HepG2 (cell line): Measurements from ENCODE around the gene TAF6L. TPM values are rescaled to one million over a fixed set of nuclear protein-coding genes. Genes with fewer than 3 reads are reported as not detected.
A peak's percentile ranks its signal among the peaks of the same experiment; 100 is the strongest.
"Not testable (repeated sequence)": the region's sequence is repeated elsewhere in the genome, so short reads cannot be mapped to it uniquely, and the experiment has no call there.

Experiments
- ATAC-seq: fragments of 200-7000 bp; cut with Tn5 transposase; 3 replicates; pipeline ENCODE4 v1.9.1; 2020; ENCODE audit warnings: mild to moderate bottlenecking, moderate library complexity
- BruUV-seq: library from RNA; stranded (reverse); fragments of 400-500 nt; replicated peaks from 2 replicates; lab custom pipeline; 2021; lab: Mats Ljungman, UMichigan
- CTCF ChIA-PET: fragments of 300-600 bp; formaldehyde crosslinking; extraction: SDS; loops from one replicate; lab custom pipeline; 2021; ENCODE audit warnings: low total read pairs, inconsistent platforms, low intra/inter-chr PET ratio; lab: Yijun Ruan, JAX
- POLR2A ChIA-PET: fragments of 350-600 bp; sonication (Branson Sonifier 250); formaldehyde crosslinking; loops from one replicate; lab custom pipeline; 2020; ENCODE audit warnings: antibody characterized with exemption, inconsistent platforms; lab: Yijun Ruan, JAX
- DNase-seq: peaks from one replicate; pipeline ENCODE4 v3.0.0-alpha.2; 2015; ENCODE audit warnings: low spot score
- FAIRE-seq: peaks from 3 replicates; lab custom pipeline; 2011; peaks lifted over from hg19 to GRCh38; lab: Jason Lieb, UNC
- H2AFZ ChIP-seq: one replicate; pipeline ENCODE4 v1.6.1; 2011; ENCODE audit warnings: low read length, inconsistent platforms
- H3K27ac ChIP-seq: fragments of 300-600 bp; 3 replicates; pipeline ENCODE4 v1.8.0; 2011; ENCODE audit warnings: mixed run types, mild to moderate bottlenecking, mixed read lengths, low read length, inconsistent platforms; ENCODE audit not compliant: insufficient read depth; ENCODE audit errors: extremely low read length
- H3K27me3 ChIP-seq, 2 experiments: fragments of 200-600 bp in 1 of 2; 2 replicates in 1 of 2; 3 replicates in 1 of 2; pipeline versions ENCODE4 v1.6.0 to v1.8.0; 2011; ENCODE audit warnings: low read length in 2 of 2, mild to moderate bottlenecking in 2 of 2, moderate library complexity in 2 of 2, inconsistent platforms in 1 of 2; ENCODE audit not compliant: insufficient read depth in 2 of 2, control insufficient read depth in 1 of 2
- H3K36me3 ChIP-seq, 2 experiments: fragments of 200-600 bp in 1 of 2; replicated peaks in 1 of 2; 2 replicates in 1 of 2; 3 replicates in 1 of 2; pipeline versions ENCODE4 v1.5.1 to v1.8.0; 2011; ENCODE audit warnings: low read length in 2 of 2, inconsistent platforms in 1 of 2; ENCODE audit not compliant: insufficient read depth in 2 of 2, control insufficient read depth in 1 of 2
- H3K4me1 ChIP-seq: 2 replicates; pipeline ENCODE4 v1.5.1; 2012; ENCODE audit warnings: low read length, inconsistent platforms; ENCODE audit not compliant: insufficient read depth
- H3K4me2 ChIP-seq: 2 replicates; pipeline ENCODE4 v1.6.0; 2011; ENCODE audit warnings: low read depth, low read length, inconsistent platforms
- H3K4me3 ChIP-seq, 3 experiments: fragments of 200-600 bp in 1 of 3; sonication (generic), shearing (Covaris generic) in 1 of 3; replicated peaks in 1 of 3; 2 replicates each; pipeline ENCODE4 v1.5.1; 2011 to 2016; ENCODE audit warnings: low read length in 3 of 3, inconsistent platforms in 2 of 3, low read depth in 2 of 3, mild to moderate bottlenecking in 2 of 3, control low read depth in 1 of 3, mixed read lengths in 1 of 3; ENCODE audit not compliant: insufficient read depth in 1 of 3
- H3K79me2 ChIP-seq: one replicate; pipeline ENCODE4 v1.6.1; 2011; ENCODE audit warnings: low read length, inconsistent platforms; ENCODE audit not compliant: insufficient read depth
- H3K9ac ChIP-seq: 2 replicates; pipeline ENCODE4 v1.6.0; 2011; ENCODE audit warnings: mild to moderate bottlenecking, low read depth, low read length, inconsistent platforms; ENCODE audit not compliant: insufficient read depth
- H3K9me3 ChIP-seq: 2 replicates; pipeline ENCODE4 v1.5.1; 2012; ENCODE audit warnings: mild to moderate bottlenecking, low read length
- H4K20me1 ChIP-seq: 2 replicates; pipeline ENCODE4 v1.6.0; 2011; ENCODE audit warnings: inconsistent platforms, mild to moderate bottlenecking, low read length, moderate library complexity; ENCODE audit not compliant: insufficient read depth
- AGO2 ChIP-seq: fragments of 200-400 bp; formaldehyde crosslinking; optimal IDR thresholded peaks from 2 replicates; pipeline ENCODE3; 2017; ENCODE audit warnings: mild to moderate bottlenecking, low read depth, low read length, moderate library complexity
- EHMT2 ChIP-seq: fragments of 200-600 bp; sonication (generic); IDR thresholded peaks from 2 replicates; pipeline ENCODE4 v1.7.0; 2017; ENCODE audit warnings: antibody characterized with exemption, low read depth, low read length, borderline replicate concordance
- ELF1 ChIP-seq: sonication (generic); formaldehyde crosslinking; IDR thresholded peaks from 2 replicates; pipeline ENCODE4 v1.4.0; 2020; ENCODE audit warnings: missing genetic modification reagents
- MTA1 ChIP-seq: sonication (generic); formaldehyde crosslinking; IDR thresholded peaks from 2 replicates; pipeline ENCODE4 v1.4.0; 2020; ENCODE audit warnings: missing genetic modification reagents, mild to moderate bottlenecking, borderline replicate concordance
- PPARG ChIP-seq: conservative IDR thresholded peaks from 2 replicates; pipeline ENCODE4 v1.6.1; 2016; ENCODE audit warnings: missing biosample characterization, missing genetic modification reagents
- SRSF4 ChIP-seq: fragments of 200-400 bp; formaldehyde crosslinking; IDR thresholded peaks from one replicate; pipeline ENCODE4 v1.6.1; 2018; ENCODE audit warnings: mild to moderate bottlenecking, low read depth, low read length, moderate library complexity; ENCODE audit not compliant: poor library complexity, severe bottlenecking
- SYNCRIP ChIP-seq: fragments of 200-400 bp; formaldehyde crosslinking; IDR thresholded peaks from 2 replicates; pipeline ENCODE4 v1.6.1; 2018; ENCODE audit warnings: mild to moderate bottlenecking, low read depth, low read length; ENCODE audit not compliant: insufficient read depth
- TBX2 ChIP-seq: sonication (generic); formaldehyde crosslinking; IDR thresholded peaks from 2 replicates; pipeline ENCODE4 v1.5.0; 2020; ENCODE audit warnings: missing genetic modification reagents, mild to moderate bottlenecking, borderline replicate concordance
- ZNF225 ChIP-seq: sonication (generic); formaldehyde crosslinking; IDR thresholded peaks from 2 replicates; pipeline ENCODE4 v1.4.0; 2020; ENCODE audit warnings: mild to moderate bottlenecking, missing genetic modification reagents
- ZNF772 ChIP-seq: sonication (generic); formaldehyde crosslinking; IDR thresholded peaks from 2 replicates; pipeline ENCODE4 v1.5.0; 2020; ENCODE audit warnings: mild to moderate bottlenecking, missing genetic modification reagents
- WGBS: methylation state at CpG from one replicate; pipeline ENCODE4 v1.1.6; 2017; ENCODE audit warnings: low lambda C conversion rate; 5-methylcytosine and 5-hydroxymethylcytosine counted together
- in situ Hi-C: cut with HindIII; loops from 2 replicates; pipeline ENCODE4 v1.10.0; 2017; ENCODE audit warnings: low pct_unique_long_range_greater_than_20kb; ENCODE audit not compliant: extremely low pct_ligation_motif_present
- intact Hi-C: fragments of 100-400 bp; cut with micrococcal nuclease; formaldehyde crosslinking; loops from one replicate; pipeline ENCODE4 v1.10.0; 2022; ENCODE audit not compliant: unreplicated experiment
- polyA plus RNA-seq, 8 experiments: library from polyadenylated mRNA; depleted of rRNA in 3 of 8; stranded (reverse) in 7 of 8; unstranded in 1 of 8; fragments of >200 nt; fragmentation: Illumina TruSeq in 4 of 8; extraction: Trizol in 4 of 8; gene quantifications; 2 replicates each; pipeline versions ENCODE4 v1.2.1 to v1.2.3, GENCODE V29; 2011 to 2016; ENCODE audit warnings: low read depth in 4 of 8, missing spikeins in 1 of 8, mixed read lengths in 1 of 8; ENCODE audit not compliant: insufficient read depth in 1 of 8
- total RNA-seq, 5 experiments: library from RNA; depleted of rRNA; stranded (reverse); fragments of >200 nt; fragmentation: Illumina TruSeq; extraction: Trizol; gene quantifications; 2 replicates each; pipeline ENCODE4 v1.2.3, GENCODE V29; 2016; ENCODE audit warnings: low read depth in 1 of 5
- TF ChIP-seq, protein P1 (sequence below): fragments of 450-650 bp; IDR thresholded peaks from 2 replicates; pipeline ENCODE4 v1.6.1; 2017
- TF ChIP-seq, protein P2 (sequence below): IDR thresholded peaks from 2 replicates; pipeline ENCODE4 v1.6.1; 2018; ENCODE audit warnings: missing genetic modification reagents
- TF ChIP-seq, protein P3 (sequence below): sonication (generic); formaldehyde crosslinking; IDR thresholded peaks from 2 replicates; pipeline ENCODE4 v1.5.0; 2020; ENCODE audit warnings: mild to moderate bottlenecking, missing genetic modification reagents

TAF6L gene
- total and polyA plus RNA-seq, 2 of the 13 experiments (the other 11 are each of a cell fraction or from before 2014, with no cell fraction given) = 12.6 to 19.4 TPM

GRCh38 chr11:62760867-62761227, 10.3 kb upstream of the TAF6L start:
- Histone ChIP-seq H3K4me2 (peak overlapping the region; percentile 55), H3K4me3 (peak overlapping the region; percentile 43 to 72 (median 50); a peak in 5 of 6 replicates), H3K79me2 (peaks cover 12% of the 10 kb centered on the region)
- H3K27me3 ChIP-seq, DNase-seq, H2AFZ ChIP-seq, H3K9me3 ChIP-seq, H3K36me3 ChIP-seq, H4K20me1 ChIP-seq, intact Hi-C loops: not testable (repeated sequence)
- peak; percentile 10; the same call in 1 of the 2 replicates for TF ChIP-seq ZNF772 (CRISPR knock-in tag)
- TF ChIP-seq, all 625 proteins: peak for 1; not testable (repeated sequence) for 624
- CTCF ChIA-PET, H3K9ac ChIP-seq, H3K27ac ChIP-seq, FAIRE-seq, in situ Hi-C loops, ATAC-seq, BruUV-seq: not testable (repeated sequence)
- peaks cover 28% of the 10 kb centered on the region for H3K4me1 ChIP-seq
- POLR2A ChIA-PET = interaction anchor here (0.6 to 3.7 kb wide), 16 partner anchors 10 to 434 kb away, joined by 3 to 44 read pairs (median 6); partner anchors contain the start of genes C11orf98, CSKMT, EEF1G and HNRNPUL2
- 24% methylated on average over 9 of the region's 9 CpGs for WGBS

- POLR2A ChIA-PET = interaction anchor here (0.7 to 4.9 kb wide), 21 partner anchors 10 to 179 kb away, joined by 3 to 68 read pairs (median 8); partner anchors contain the start of genes BSCL2, C11orf98, CSKMT and HNRNPUL2
- FAIRE-seq (no peak), DNase-seq (peak; percentile 24), ATAC-seq (peak; percentile 51)
- WGBS = under 1% methylated on average over 18 of the region's 18 CpGs
- H3K36me3 ChIP-seq = peaks cover 6 to 15% of the 10 kb centered on the region in 2 experiments
- H3K27ac ChIP-seq = peak overlapping the region; percentile 92
- no peaks in the 10 kb centered on the region for H4K20me1 ChIP-seq
- H3K9ac ChIP-seq = peak overlapping the region; percentile 76
- intact Hi-C loops (no loop called here), in situ Hi-C loops (no loop called here)
- BruUV-seq = TSS peak; percentile 68
- H3K4me3 ChIP-seq = peak overlapping the region; percentile 63 to 78 (median 65)
- H3K79me2 ChIP-seq = peaks cover 10% of the 10 kb centered on the region
- H3K9me3 ChIP-seq = no peaks in the 10 kb centered on the region
- CTCF ChIA-PET = no interaction called here
- H3K27me3 ChIP-seq = no peaks in the 10 kb centered on the region; a peak in 1 of 5 replicates
- peak overlapping the region; percentile 95 for H3K4me2 ChIP-seq
- H2AFZ ChIP-seq = peak overlapping the region; percentile 84
- H3K4me1 ChIP-seq = peaks cover 23% of the 10 kb centered on the region
- TF ChIP-seq PPARG (CRISPR knock-in tag) (no peak), MTA1 (CRISPR knock-in tag) (no peak), SYNCRIP (no peak), ZNF225 (CRISPR knock-in tag) (no peak), ELF1 (CRISPR knock-in tag) (no peak), TBX2 (CRISPR knock-in tag) (no peak), SRSF4 (no peak), EHMT2 (no peak), AGO2 (peak; percentile 4)
- TF ChIP-seq, protein P1, sequence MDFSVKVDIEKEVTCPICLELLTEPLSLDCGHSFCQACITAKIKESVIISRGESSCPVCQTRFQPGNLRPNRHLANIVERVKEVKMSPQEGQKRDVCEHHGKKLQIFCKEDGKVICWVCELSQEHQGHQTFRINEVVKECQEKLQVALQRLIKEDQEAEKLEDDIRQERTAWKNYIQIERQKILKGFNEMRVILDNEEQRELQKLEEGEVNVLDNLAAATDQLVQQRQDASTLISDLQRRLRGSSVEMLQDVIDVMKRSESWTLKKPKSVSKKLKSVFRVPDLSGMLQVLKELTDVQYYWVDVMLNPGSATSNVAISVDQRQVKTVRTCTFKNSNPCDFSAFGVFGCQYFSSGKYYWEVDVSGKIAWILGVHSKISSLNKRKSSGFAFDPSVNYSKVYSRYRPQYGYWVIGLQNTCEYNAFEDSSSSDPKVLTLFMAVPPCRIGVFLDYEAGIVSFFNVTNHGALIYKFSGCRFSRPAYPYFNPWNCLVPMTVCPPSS = no peak
- TF ChIP-seq, protein P2, sequence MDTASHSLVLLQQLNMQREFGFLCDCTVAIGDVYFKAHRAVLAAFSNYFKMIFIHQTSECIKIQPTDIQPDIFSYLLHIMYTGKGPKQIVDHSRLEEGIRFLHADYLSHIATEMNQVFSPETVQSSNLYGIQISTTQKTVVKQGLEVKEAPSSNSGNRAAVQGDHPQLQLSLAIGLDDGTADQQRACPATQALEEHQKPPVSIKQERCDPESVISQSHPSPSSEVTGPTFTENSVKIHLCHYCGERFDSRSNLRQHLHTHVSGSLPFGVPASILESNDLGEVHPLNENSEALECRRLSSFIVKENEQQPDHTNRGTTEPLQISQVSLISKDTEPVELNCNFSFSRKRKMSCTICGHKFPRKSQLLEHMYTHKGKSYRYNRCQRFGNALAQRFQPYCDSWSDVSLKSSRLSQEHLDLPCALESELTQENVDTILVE (CRISPR knock-in tag) = no peak; the same call in 1 of the 2 replicates
- TF ChIP-seq, protein P3, sequence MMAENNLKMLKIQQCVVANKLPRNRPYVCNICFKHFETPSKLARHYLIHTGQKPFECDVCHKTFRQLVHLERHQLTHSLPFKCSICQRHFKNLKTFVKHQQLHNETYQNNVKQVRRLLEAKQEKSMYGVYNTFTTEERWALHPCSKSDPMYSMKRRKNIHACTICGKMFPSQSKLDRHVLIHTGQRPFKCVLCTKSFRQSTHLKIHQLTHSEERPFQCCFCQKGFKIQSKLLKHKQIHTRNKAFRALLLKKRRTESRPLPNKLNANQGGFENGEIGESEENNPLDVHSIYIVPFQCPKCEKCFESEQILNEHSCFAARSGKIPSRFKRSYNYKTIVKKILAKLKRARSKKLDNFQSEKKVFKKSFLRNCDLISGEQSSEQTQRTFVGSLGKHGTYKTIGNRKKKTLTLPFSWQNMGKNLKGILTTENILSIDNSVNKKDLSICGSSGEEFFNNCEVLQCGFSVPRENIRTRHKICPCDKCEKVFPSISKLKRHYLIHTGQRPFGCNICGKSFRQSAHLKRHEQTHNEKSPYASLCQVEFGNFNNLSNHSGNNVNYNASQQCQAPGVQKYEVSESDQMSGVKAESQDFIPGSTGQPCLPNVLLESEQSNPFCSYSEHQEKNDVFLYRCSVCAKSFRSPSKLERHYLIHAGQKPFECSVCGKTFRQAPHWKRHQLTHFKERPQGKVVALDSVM = no peak
These were observed 435 bp upstream of the TAF6L start for GRCh38 chr11:62770778-62771143.
